Right atrium auricular region (tissue), 2 donors: ENCODE results near the gene CEP44. TPM values are rescaled to one million over a fixed set of nuclear protein-coding genes. Genes with fewer than 3 reads are reported as not detected.
"Not testable (repeated sequence)": the region's sequence is repeated elsewhere in the genome, so short reads cannot be mapped to it uniquely, and the experiment has no call there.

Source experiments
- DNase-seq: peaks from one replicate; pipeline ENCODE4 v3.0.0-alpha.2; 2019; ENCODE audit warnings: low spot score
- H3K27ac ChIP-seq, 2 donors: fragments of 200-600 bp; sonication (generic); 1 replicate in 1 of 2; 2 replicates in 1 of 2; pipeline ENCODE4 v1.5.1; 2016 to 2019
- H3K27me3 ChIP-seq, 2 donors: fragments of 200-600 bp; sonication (generic); one replicate each; pipeline versions ENCODE4 v1.5.1 to v1.6.0; 2017 to 2019
- H3K36me3 ChIP-seq: fragments of 200-600 bp; sonication (generic); one replicate; pipeline ENCODE4 v1.5.1; 2016
- H3K4me1 ChIP-seq, 2 donors: fragments of 200-600 bp; sonication (generic); one replicate each; pipeline versions ENCODE4 v1.5.1 to v1.6.0; 2017 to 2019
- H3K4me3 ChIP-seq, 2 donors: fragments of 200-600 bp; sonication (generic); 1 replicate in 1 of 2; 2 replicates in 1 of 2; pipeline ENCODE4 v1.5.1; 2017 to 2019; ENCODE audit warnings: mild to moderate bottlenecking in 1 of 2, moderate library complexity in 1 of 2
- H3K9me3 ChIP-seq, 2 donors: fragments of 200-600 bp; sonication (generic); one replicate each; pipeline ENCODE4 v1.5.1; 2019
- total RNA-seq, 2 donors: library from RNA; depleted of rRNA; stranded (reverse); fragments of >200 nt; gene quantifications; one replicate each; pipeline ENCODE4 v1.1.0, GENCODE V29; 2016
- TF ChIP-seq, protein P1 (sequence below), 2 donors: fragments of 200-600 bp; sonication (generic); IDR thresholded peaks; one replicate each; pipeline ENCODE4 v1.5.1; 2019; ENCODE audit warnings: antibody characterized with exemption in 2 of 2

Gene CEP44
- total RNA-seq, 2 donors from 2014 or later = 11.4 to 11.6 TPM

GRCh38 chr4:174256277-174256713 is 27.4 kb upstream of the CEP44 start:
- TF ChIP-seq, protein P1, sequence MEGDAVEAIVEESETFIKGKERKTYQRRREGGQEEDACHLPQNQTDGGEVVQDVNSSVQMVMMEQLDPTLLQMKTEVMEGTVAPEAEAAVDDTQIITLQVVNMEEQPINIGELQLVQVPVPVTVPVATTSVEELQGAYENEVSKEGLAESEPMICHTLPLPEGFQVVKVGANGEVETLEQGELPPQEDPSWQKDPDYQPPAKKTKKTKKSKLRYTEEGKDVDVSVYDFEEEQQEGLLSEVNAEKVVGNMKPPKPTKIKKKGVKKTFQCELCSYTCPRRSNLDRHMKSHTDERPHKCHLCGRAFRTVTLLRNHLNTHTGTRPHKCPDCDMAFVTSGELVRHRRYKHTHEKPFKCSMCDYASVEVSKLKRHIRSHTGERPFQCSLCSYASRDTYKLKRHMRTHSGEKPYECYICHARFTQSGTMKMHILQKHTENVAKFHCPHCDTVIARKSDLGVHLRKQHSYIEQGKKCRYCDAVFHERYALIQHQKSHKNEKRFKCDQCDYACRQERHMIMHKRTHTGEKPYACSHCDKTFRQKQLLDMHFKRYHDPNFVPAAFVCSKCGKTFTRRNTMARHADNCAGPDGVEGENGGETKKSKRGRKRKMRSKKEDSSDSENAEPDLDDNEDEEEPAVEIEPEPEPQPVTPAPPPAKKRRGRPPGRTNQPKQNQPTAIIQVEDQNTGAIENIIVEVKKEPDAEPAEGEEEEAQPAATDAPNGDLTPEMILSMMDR (IDR thresholded peaks at IDR 0.05) = no peak
- Histone ChIP-seq H3K27ac (no peak overlapping the region), H3K4me3 (no peak overlapping the region), H3K27me3 (no peaks in the 10 kb centered on the region), H3K9me3 (no peaks in the 10 kb centered on the region), H3K36me3 (no peaks in the 10 kb centered on the region), H3K4me1 (peaks cover 0 to 21% of the 10 kb centered on the region in 2 donors)
- DNase-seq = no peak

- H3K4me1 ChIP-seq = peaks cover 0 to 21% of the 10 kb centered on the region in 2 donors
- no peak overlapping the region for H3K4me3 ChIP-seq
- H3K36me3 ChIP-seq = no peaks in the 10 kb centered on the region
- TF ChIP-seq, protein P1 (IDR thresholded peaks at IDR 0.05) = no peak
- no peaks in the 10 kb centered on the region for H3K9me3 ChIP-seq
- no peaks in the 10 kb centered on the region for H3K27me3 ChIP-seq
- H3K27ac ChIP-seq = no peak overlapping the region
- no peak for DNase-seq
Measured at GRCh38 chr4:174259580-174259979, 24.1 kb upstream of the CEP44 start.

DNA sequence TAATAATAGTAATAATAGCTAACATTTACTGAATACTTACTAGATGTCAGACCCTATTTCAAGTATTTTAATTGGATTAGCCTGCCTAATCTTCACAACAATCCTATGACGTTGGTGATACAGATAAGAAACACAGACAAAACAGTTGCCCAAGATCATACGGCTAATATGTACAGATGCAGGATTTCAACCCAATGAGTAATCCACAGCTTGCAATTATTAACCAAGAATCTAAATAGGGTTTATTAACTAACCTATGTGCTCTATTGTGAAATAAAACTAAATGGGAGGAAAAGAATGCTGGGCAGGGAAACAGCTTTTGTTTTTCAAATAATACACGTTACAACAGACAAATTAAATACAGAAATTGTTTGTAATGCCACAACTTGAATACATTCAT is 23.6 kb upstream of the CEP44 start:
- TF ChIP-seq, protein P1 (IDR thresholded peaks at IDR 0.05) = no peak
- Histone ChIP-seq H3K4me3 (no peak overlapping the region), H3K27ac (no peak overlapping the region), H3K4me1 (peaks cover 0 to 21% of the 10 kb centered on the region in 2 donors), H3K36me3 (no peaks in the 10 kb centered on the region), H3K27me3 (no peaks in the 10 kb centered on the region), H3K9me3 (no peaks in the 10 kb centered on the region)
- DNase-seq = no peak

- H3K36me3 ChIP-seq, DNase-seq, H3K9me3 ChIP-seq, H3K4me3 ChIP-seq, H3K27ac ChIP-seq, H3K27me3 ChIP-seq: not testable (repeated sequence)
- peaks cover 0 to 13% of the 10 kb centered on the region in 2 donors for H3K4me1 ChIP-seq
Measured at GRCh38 chr4:174261432-174261831, 22.3 kb upstream of the CEP44 start.

DNA sequence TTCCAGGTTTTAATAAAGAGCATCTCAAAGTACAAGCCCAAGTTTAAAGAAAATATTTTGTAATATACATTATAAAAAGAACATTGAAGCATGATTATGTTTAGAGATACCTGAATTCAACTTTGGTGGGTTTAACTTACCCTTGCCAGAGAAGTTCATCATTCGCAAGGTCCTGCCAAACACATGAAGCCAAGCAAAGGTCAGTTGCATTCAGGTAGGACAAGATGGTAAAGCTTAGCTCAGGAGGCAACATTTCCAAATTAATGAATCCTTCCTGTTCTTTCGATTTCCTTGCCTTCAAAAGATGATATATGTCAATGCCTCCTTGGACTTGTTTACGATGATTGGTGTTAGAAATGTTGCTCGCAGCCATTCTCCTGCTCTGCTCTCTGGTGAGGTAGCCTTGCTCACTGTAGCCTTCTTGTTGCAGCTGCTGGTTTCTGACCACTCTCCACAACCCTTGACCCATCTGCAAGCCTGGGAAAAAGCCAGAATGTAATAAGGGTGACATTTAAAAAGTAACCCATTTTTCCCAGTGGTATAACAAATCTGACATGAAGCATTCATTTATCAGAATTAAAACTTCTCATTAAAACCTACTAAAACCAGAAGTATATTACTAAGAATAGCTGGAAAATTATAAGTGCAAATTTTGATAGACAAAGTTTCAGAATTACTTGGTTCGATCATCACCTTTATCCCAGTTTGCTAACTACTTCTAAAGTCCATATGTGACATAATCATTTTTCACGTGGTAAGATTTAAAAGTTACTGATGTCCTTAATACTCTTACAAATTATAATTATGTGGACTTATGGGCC is 20.9 kb upstream of the CEP44 start:
- Histone ChIP-seq H3K9me3 (no peaks in the 10 kb centered on the region), H3K4me1 (peaks cover 0 to 4% of the 10 kb centered on the region in 2 donors), H3K27me3 (no peaks in the 10 kb centered on the region), H3K36me3 (no peaks in the 10 kb centered on the region), H3K4me3 (no peak overlapping the region), H3K27ac (no peak overlapping the region)
- no peak for DNase-seq
- TF ChIP-seq, protein P1 (IDR thresholded peaks at IDR 0.05) = no peak

GRCh38 chr4:174263445-174263736 is 20.3 kb upstream of the CEP44 start:
- TF ChIP-seq, protein P1 (IDR thresholded peaks at IDR 0.05) = no peak
- DNase-seq = no peak
- no peaks in the 10 kb centered on the region for H3K36me3 ChIP-seq
- peaks cover 0 to 4% of the 10 kb centered on the region in 2 donors for H3K4me1 ChIP-seq
- H3K27ac ChIP-seq = no peak overlapping the region
- no peak overlapping the region for H3K4me3 ChIP-seq
- H3K9me3 ChIP-seq = no peaks in the 10 kb centered on the region
- no peaks in the 10 kb centered on the region for H3K27me3 ChIP-seq
